Measurements from ENCODE around the gene ECHS1. TPM values are rescaled to one million over a fixed set of nuclear protein-coding genes. Genes with fewer than 3 reads are reported as not detected.
A peak's percentile ranks its signal among the peaks of the same experiment; 100 is the strongest.
"Not testable (repeated sequence)": the region's sequence is repeated elsewhere in the genome, so short reads cannot be mapped to it uniquely, and the experiment has no call there.

ECHS1 gene
- total RNA-seq, 1 experiment from 2014 or later, result 100 TPM

- DNase-seq (ENCODE audit: low read depth), result no peak
- in situ Hi-C loops (cut with HindIII; ENCODE audit: low pct_unique_long_range_greater_than_20kb, low sequenced_read_pairs), result no loop called here
These were observed 10.4 kb upstream of the ECHS1 start for GRCh38 chr10:133383551-133383950.

- no peak for DNase-seq (ENCODE audit: low read depth)
- in situ Hi-C loops (cut with HindIII; ENCODE audit: low pct_unique_long_range_greater_than_20kb, low sequenced_read_pairs), result no loop called here
These were observed 7.9 kb upstream of the ECHS1 start for GRCh38 chr10:133381036-133381435.

- DNase-seq (ENCODE audit: low read depth), result no peak
- in situ Hi-C loops (cut with HindIII; ENCODE audit: low pct_unique_long_range_greater_than_20kb, low sequenced_read_pairs), result no loop called here
These were observed 6.9 kb upstream of the ECHS1 start for GRCh38 chr10:133379801-133380666.

- in situ Hi-C loops (cut with HindIII; ENCODE audit: low pct_unique_long_range_greater_than_20kb, low sequenced_read_pairs), result no loop called here
- peak; percentile 43 for DNase-seq (ENCODE audit: low read depth)
These were observed 6.1 kb upstream of the ECHS1 start, which contains the start of gene PAOX for GRCh38 chr10:133379152-133379800. TSS of gene PAOX (plus strand) at chr10:133379262. CDS start at chr10:133379317, 55 bp downstream.

- in situ Hi-C loops (cut with HindIII; ENCODE audit: low pct_unique_long_range_greater_than_20kb, low sequenced_read_pairs), result no loop called here
- DNase-seq (ENCODE audit: low read depth), result peak; percentile 61
These were observed 5.3 kb upstream of the ECHS1 start for GRCh38 chr10:133378251-133379096.

GRCh38 chr10:133377818-133378250 lies 4.7 kb upstream of the ECHS1 start:
- no peak for DNase-seq (ENCODE audit: low read depth)
- in situ Hi-C loops (cut with HindIII; ENCODE audit: low pct_unique_long_range_greater_than_20kb, low sequenced_read_pairs), result no loop called here

- in situ Hi-C loops (cut with HindIII; ENCODE audit: low pct_unique_long_range_greater_than_20kb, low sequenced_read_pairs), result no loop called here
- DNase-seq (ENCODE audit: low read depth), result no peak
These were observed 4.1 kb upstream of the ECHS1 start for GRCh38 chr10:133377025-133377817.

- in situ Hi-C loops (cut with HindIII; ENCODE audit: low pct_unique_long_range_greater_than_20kb, low sequenced_read_pairs); DNase-seq (ENCODE audit: low read depth): not testable (repeated sequence)
These were observed 3.0 kb upstream of the ECHS1 start for GRCh38 chr10:133376183-133376582.

GRCh38 chr10:133375357-133376115 lies 2.4 kb upstream of the ECHS1 start:
- DNase-seq (ENCODE audit: low read depth), result no peak
- in situ Hi-C loops (cut with HindIII; ENCODE audit: low pct_unique_long_range_greater_than_20kb, low sequenced_read_pairs), result no loop called here

- DNase-seq (ENCODE audit: low read depth), result no peak
- in situ Hi-C loops (cut with HindIII; ENCODE audit: low pct_unique_long_range_greater_than_20kb, low sequenced_read_pairs), result no loop called here
These were observed 647 bp downstream of the ECHS1 start for GRCh38 chr10:133372507-133372906.

GRCh38 chr10:133370030-133370786 lies 2.9 kb downstream of the ECHS1 start:
- no peak for DNase-seq (ENCODE audit: low read depth)
- in situ Hi-C loops (cut with HindIII; ENCODE audit: low pct_unique_long_range_greater_than_20kb, low sequenced_read_pairs), result no loop called here

- no peak for DNase-seq (ENCODE audit: low read depth)
- in situ Hi-C loops (cut with HindIII; ENCODE audit: low pct_unique_long_range_greater_than_20kb, low sequenced_read_pairs), result no loop called here
These were observed 5.0 kb downstream of the ECHS1 start for GRCh38 chr10:133368153-133368552.

GRCh38 chr10:133367461-133367860 lies 5.7 kb downstream of the ECHS1 start:
- in situ Hi-C loops (cut with HindIII; ENCODE audit: low pct_unique_long_range_greater_than_20kb, low sequenced_read_pairs); DNase-seq (ENCODE audit: low read depth): not testable (repeated sequence)

- in situ Hi-C loops (cut with HindIII; ENCODE audit: low pct_unique_long_range_greater_than_20kb, low sequenced_read_pairs), result no loop called here
- no peak for DNase-seq (ENCODE audit: low read depth)
These were observed 6.4 kb downstream of the ECHS1 start for GRCh38 chr10:133366751-133367150.

- DNase-seq (ENCODE audit: low read depth), result no peak
- in situ Hi-C loops (cut with HindIII; ENCODE audit: low pct_unique_long_range_greater_than_20kb, low sequenced_read_pairs), result no loop called here
These were observed 7.0 kb downstream of the ECHS1 start for GRCh38 chr10:133366130-133366478.

- no peak for DNase-seq (ENCODE audit: low read depth)
- in situ Hi-C loops (cut with HindIII; ENCODE audit: low pct_unique_long_range_greater_than_20kb, low sequenced_read_pairs), result no loop called here
These were observed 7.6 kb downstream of the ECHS1 start for GRCh38 chr10:133365461-133366129.

Data from Caki2 (cell line).